Measurements from ENCODE around the gene ZC3H10.

Gene ZC3H10

DNA sequence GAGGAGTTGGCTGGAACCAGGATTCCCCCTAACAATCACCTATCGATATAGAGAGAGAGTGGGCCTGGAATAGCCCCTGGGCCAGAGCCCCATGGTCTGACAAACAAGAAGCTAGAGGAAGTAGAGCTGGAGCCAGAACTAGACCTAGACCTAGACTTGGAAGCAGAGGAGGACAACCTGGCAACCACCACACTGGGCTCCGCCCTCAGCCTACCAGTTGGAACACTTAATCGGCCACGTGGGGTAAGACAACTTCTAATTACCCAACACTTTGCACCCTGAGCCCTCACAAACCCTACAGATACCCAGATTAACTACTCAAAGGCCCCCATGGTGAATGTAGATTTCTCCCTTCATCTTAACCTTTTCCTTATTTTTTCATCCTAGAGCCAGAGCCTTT, 18.3 kb upstream of the ZC3H10 start:
- peaks cover 15% of the 10 kb centered on the region for H3K79me2 ChIP-seq (ENCODE audit: control insufficient read depth, low read length)
- no peaks in the 10 kb centered on the region for H3K9me2 ChIP-seq (replicated peaks; ENCODE audit: control insufficient read depth, low read length)
- no peak overlapping the region for H3K4me2 ChIP-seq (ENCODE audit: low read length)
- no peak overlapping the region for H3K4me3 ChIP-seq (ENCODE audit: low read length)
- H3K27ac ChIP-seq (ENCODE audit: low read depth, low read length): no peak overlapping the region
- no peaks in the 10 kb centered on the region for H3F3A ChIP-seq (ENCODE audit: control insufficient read depth, insufficient read depth)
- peaks cover 4% of the 10 kb centered on the region for H3K36me3 ChIP-seq (ENCODE audit: control insufficient read depth, low read length)
- no peaks in the 10 kb centered on the region for H3K9me3 ChIP-seq (ENCODE audit: control insufficient read depth, insufficient read depth, low read length)
- H3K4me1 ChIP-seq (ENCODE audit: control insufficient read depth, low read length): peaks cover 11% of the 10 kb centered on the region
- H4K20me1 ChIP-seq (ENCODE audit: control insufficient read depth, insufficient read depth, low read depth, low read length): no peaks in the 10 kb centered on the region
- TF ChIP-seq EZH2phosphoT487 (IDR thresholded peaks at IDR 0.05; ENCODE audit: borderline replicate concordance, low read length): no peak
- TF ChIP-seq, protein P1, sequence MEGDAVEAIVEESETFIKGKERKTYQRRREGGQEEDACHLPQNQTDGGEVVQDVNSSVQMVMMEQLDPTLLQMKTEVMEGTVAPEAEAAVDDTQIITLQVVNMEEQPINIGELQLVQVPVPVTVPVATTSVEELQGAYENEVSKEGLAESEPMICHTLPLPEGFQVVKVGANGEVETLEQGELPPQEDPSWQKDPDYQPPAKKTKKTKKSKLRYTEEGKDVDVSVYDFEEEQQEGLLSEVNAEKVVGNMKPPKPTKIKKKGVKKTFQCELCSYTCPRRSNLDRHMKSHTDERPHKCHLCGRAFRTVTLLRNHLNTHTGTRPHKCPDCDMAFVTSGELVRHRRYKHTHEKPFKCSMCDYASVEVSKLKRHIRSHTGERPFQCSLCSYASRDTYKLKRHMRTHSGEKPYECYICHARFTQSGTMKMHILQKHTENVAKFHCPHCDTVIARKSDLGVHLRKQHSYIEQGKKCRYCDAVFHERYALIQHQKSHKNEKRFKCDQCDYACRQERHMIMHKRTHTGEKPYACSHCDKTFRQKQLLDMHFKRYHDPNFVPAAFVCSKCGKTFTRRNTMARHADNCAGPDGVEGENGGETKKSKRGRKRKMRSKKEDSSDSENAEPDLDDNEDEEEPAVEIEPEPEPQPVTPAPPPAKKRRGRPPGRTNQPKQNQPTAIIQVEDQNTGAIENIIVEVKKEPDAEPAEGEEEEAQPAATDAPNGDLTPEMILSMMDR (IDR thresholded peaks at IDR 0.05; ENCODE audit: low read depth, low read length, poor library complexity, severe bottlenecking): no peak
- peaks cover 31% of the 10 kb centered on the region for H3K27me3 ChIP-seq (ENCODE audit: control insufficient read depth, low read length)

DNA sequence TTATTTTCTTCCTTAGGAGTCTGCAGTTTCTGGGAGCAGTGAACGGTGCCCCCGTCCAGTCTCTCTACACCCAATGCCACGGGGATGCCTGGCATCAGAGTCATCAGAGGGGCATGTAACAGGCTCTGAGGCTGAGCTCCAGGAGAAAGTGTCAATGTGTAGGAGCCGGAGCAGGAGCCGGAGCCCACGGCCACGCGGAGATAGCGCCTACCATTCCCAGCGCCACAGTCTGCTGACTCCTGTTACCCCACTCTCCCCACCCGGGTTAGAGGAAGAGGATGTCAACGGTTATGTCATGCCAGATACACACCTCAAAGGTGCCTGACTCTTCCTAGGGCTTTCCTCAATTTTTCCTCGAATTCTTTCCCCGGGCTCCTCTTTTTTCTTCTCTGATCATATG, 17.0 kb upstream of the ZC3H10 start:
- H3K79me2 ChIP-seq (ENCODE audit: control insufficient read depth, low read length): peaks cover 28% of the 10 kb centered on the region

DNA sequence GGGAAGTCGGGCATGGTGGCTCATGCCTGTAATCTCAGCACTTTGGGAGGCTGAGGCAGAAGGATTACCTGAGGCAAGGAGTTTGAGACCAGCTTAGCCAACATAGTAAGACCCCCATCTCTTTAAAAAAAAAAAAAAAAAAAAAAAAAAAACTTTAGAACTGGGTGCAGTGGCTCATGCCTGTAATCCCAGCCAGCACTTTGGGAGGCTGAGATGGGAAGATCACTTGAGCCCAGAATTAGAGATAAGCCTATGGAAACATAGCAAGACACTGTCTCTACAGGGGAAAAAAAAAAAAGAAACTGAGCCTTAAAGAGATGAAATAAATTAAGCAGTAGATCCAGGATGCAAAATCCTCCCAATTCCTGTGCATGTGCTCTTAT, 15.4 kb upstream of the ZC3H10 start:
- H3K27ac ChIP-seq (ENCODE audit: low read depth, low read length): no peak overlapping the region
- H3K9me2 ChIP-seq (replicated peaks; ENCODE audit: control insufficient read depth, low read length): no peaks in the 10 kb centered on the region
- peaks cover 14% of the 10 kb centered on the region for H3F3A ChIP-seq (ENCODE audit: control insufficient read depth, insufficient read depth)
- H4K20me1 ChIP-seq (ENCODE audit: control insufficient read depth, insufficient read depth, low read depth, low read length): peaks cover 15% of the 10 kb centered on the region
- H3K4me2 ChIP-seq (ENCODE audit: low read length): peak overlapping the region; percentile 77
- no peaks in the 10 kb centered on the region for H3K9me3 ChIP-seq (ENCODE audit: control insufficient read depth, insufficient read depth, low read length)
- peaks cover 28% of the 10 kb centered on the region for H3K4me1 ChIP-seq (ENCODE audit: control insufficient read depth, low read length)
- H3K36me3 ChIP-seq (ENCODE audit: control insufficient read depth, low read length): peaks cover 33% of the 10 kb centered on the region
- peaks cover 6% of the 10 kb centered on the region for H3K27me3 ChIP-seq (ENCODE audit: control insufficient read depth, low read length)
- peak overlapping the region; percentile 100 for H3K4me3 ChIP-seq (ENCODE audit: low read length)
- peaks cover 44% of the 10 kb centered on the region for H3K79me2 ChIP-seq (ENCODE audit: control insufficient read depth, low read length)
- TF ChIP-seq, protein P1 (IDR thresholded peaks at IDR 0.05; ENCODE audit: low read depth, low read length, poor library complexity, severe bottlenecking): no peak
- no peak for TF ChIP-seq EZH2phosphoT487 (IDR thresholded peaks at IDR 0.05; ENCODE audit: borderline replicate concordance, low read length)

More for the DNA sequence above, 17.0 kb upstream of the ZC3H10 start:
- no peaks in the 10 kb centered on the region for H3K9me3 ChIP-seq (ENCODE audit: control insufficient read depth, insufficient read depth, low read length)
- H3K27ac ChIP-seq (ENCODE audit: low read depth, low read length): no peak overlapping the region
- H3K4me3 ChIP-seq (ENCODE audit: low read length): no peak overlapping the region
- no peak overlapping the region for H3K4me2 ChIP-seq (ENCODE audit: low read length)
- TF ChIP-seq, protein P1 (IDR thresholded peaks at IDR 0.05; ENCODE audit: low read depth, low read length, poor library complexity, severe bottlenecking): no peak
- TF ChIP-seq EZH2phosphoT487 (IDR thresholded peaks at IDR 0.05; ENCODE audit: borderline replicate concordance, low read length): no peak
- H4K20me1 ChIP-seq (ENCODE audit: control insufficient read depth, insufficient read depth, low read depth, low read length): peaks cover 5% of the 10 kb centered on the region
- peaks cover 17% of the 10 kb centered on the region for H3K36me3 ChIP-seq (ENCODE audit: control insufficient read depth, low read length)
- peaks cover 20% of the 10 kb centered on the region for H3K27me3 ChIP-seq (ENCODE audit: control insufficient read depth, low read length)
- peaks cover 16% of the 10 kb centered on the region for H3K4me1 ChIP-seq (ENCODE audit: control insufficient read depth, low read length)
- H3K9me2 ChIP-seq (replicated peaks; ENCODE audit: control insufficient read depth, low read length): no peaks in the 10 kb centered on the region
- peaks cover 5% of the 10 kb centered on the region for H3F3A ChIP-seq (ENCODE audit: control insufficient read depth, insufficient read depth)
